Measurements from ENCODE around the gene ZC3H18. TPM values are rescaled to one million over a fixed set of nuclear protein-coding genes. Genes with fewer than 3 reads are reported as not detected.

The ZC3H18 gene
- total RNA-seq, 1 experiment from 2014 or later = 57.8 TPM

DNA sequence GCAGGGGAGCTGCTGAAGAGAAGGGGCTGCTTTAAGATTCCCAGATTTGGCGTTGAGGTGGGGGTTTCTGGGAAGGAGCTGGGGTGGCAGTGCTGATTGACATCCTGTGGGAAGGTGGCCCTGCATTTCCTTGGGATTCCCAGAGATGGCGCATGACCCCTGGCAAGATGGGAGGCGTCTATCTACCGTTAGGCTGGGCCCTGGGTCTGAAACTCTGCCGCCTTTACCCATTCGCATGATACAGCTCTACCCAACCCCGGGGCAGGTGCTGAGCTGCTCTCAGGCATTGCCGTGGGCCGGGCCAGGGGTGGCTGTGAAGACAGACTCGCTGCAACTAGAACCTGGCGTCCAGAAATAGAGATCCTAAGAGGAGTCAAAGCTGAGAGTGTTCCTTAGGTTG lies 102.6 kb downstream of the ZC3H18 start:
- BruUV-seq (replicated peaks) = no TSS peak
- Histone ChIP-seq H3K4me1 (ENCODE audit: control insufficient read depth in 1 of 2, insufficient read depth in 2 of 2, low read length in 2 of 2) (peaks cover 0 to 3% of the 10 kb centered on the region in 2 experiments; a peak in 1 of 4 replicates), H3K4me3 (replicated peaks in 1 of 2; ENCODE audit: low read depth in 1 of 2, low read length in 2 of 2) (no peak overlapping the region), H3K9me2 (ENCODE audit: insufficient read depth) (no peaks in the 10 kb centered on the region), H3K27ac (ENCODE audit: low read depth, low read length) (no peak overlapping the region), H2AFZ (ENCODE audit: low read depth, low read length, poor library complexity, severe bottlenecking) (no peak overlapping the region), H3K4me2 (ENCODE audit: low read length) (no peak overlapping the region; the same call in 1 of the 2 replicates), H3K27me3 (ENCODE audit: insufficient read depth, low read length) (no peaks in the 10 kb centered on the region), H4K20me1 (ENCODE audit: insufficient read depth) (no peaks in the 10 kb centered on the region), H3K9me3 (ENCODE audit: control insufficient read depth in 1 of 2, insufficient read depth in 1 of 2, low read depth in 1 of 2, low read length in 2 of 2) (no peaks in the 10 kb centered on the region), H3K9ac (ENCODE audit: low read length) (no peak overlapping the region), H3K36me3 (ENCODE audit: control insufficient read depth in 1 of 2, insufficient read depth in 2 of 2, low read length in 2 of 2) (no peaks in the 10 kb centered on the region), H3K79me2 (ENCODE audit: insufficient read depth, low read length) (no peaks in the 10 kb centered on the region)
- ChIA-PET CTCF (interaction anchor here (1.2 to 2.8 kb wide), 5 partner anchors 9 to 30 kb away, joined by 3 to 10 read pairs (median 6); partner anchors contain the start of gene MVD), POLR2A (no interaction called here), RAD21 (ENCODE audit: low non-redundant PET in 1 of 2, low total read pairs in 2 of 2, uncharacterized antibody in 2 of 2, unreplicated experiment in 2 of 2) (no interaction called here)
- TF ChIP-seq, protein P1, sequence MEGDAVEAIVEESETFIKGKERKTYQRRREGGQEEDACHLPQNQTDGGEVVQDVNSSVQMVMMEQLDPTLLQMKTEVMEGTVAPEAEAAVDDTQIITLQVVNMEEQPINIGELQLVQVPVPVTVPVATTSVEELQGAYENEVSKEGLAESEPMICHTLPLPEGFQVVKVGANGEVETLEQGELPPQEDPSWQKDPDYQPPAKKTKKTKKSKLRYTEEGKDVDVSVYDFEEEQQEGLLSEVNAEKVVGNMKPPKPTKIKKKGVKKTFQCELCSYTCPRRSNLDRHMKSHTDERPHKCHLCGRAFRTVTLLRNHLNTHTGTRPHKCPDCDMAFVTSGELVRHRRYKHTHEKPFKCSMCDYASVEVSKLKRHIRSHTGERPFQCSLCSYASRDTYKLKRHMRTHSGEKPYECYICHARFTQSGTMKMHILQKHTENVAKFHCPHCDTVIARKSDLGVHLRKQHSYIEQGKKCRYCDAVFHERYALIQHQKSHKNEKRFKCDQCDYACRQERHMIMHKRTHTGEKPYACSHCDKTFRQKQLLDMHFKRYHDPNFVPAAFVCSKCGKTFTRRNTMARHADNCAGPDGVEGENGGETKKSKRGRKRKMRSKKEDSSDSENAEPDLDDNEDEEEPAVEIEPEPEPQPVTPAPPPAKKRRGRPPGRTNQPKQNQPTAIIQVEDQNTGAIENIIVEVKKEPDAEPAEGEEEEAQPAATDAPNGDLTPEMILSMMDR (IDR thresholded peaks at IDR 0.05 in 2 of 3, conservative IDR thresholded peaks at IDR 0.05 in 1 of 3; ENCODE audit: borderline replicate concordance in 1 of 3, insufficient read depth in 1 of 3, low read depth in 2 of 3, low read length in 2 of 3) = peak in 2 of 3 experiments; percentile 84 to 90; a peak in 4 of 6 replicates
- TF ChIP-seq SIN3A (IDR thresholded peaks at IDR 0.05; ENCODE audit: low read depth) = no peak
- peak; percentile 93 for ATAC-seq
- intact Hi-C loops (cut with micrococcal nuclease) = no loop called here
- peak; percentile 39 for DNase-seq (ENCODE audit: low read depth, low spot score)

DNA sequence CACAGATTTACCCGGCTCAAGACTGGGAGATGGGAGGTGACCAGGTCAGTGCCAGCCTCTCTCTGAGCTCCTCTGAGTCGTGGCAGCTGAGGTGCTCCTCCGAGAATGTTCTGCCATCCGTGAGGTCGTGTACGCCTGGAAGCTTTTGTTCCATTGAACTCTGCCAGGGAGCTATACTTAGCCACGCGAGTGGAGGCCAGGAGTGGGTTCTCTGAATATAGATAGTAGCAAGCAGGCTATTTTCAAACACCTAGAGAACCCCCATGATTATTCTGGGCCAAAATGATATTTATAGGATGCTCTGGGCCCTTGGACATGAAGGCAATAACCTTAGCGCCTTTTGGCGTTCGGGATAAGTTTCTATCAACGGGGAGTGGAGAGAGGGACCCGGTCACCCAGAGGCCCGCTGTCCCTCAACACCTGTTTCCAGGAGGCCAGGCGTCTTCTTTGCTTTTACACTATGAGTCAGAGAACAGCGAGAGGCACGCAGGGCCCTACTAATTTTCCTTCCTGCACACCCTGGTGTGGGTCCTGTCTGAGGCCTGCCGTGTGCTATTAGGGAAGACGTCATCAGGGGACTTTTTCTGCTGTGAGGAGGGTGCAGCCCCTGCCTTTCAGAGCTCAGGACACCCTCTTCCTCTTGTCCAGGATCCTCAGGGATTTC lies 103.6 kb downstream of the ZC3H18 start:
- ATAC-seq (no peak), DNase-seq (ENCODE audit: low read depth, low spot score) (no peak)
- Histone ChIP-seq H3K4me1 (ENCODE audit: control insufficient read depth in 1 of 2, insufficient read depth in 2 of 2, low read length in 2 of 2) (peaks cover 0 to 4% of the 10 kb centered on the region in 2 experiments; a peak in 1 of 4 replicates), H3K79me2 (ENCODE audit: insufficient read depth, low read length) (no peaks in the 10 kb centered on the region), H3K9me3 (ENCODE audit: control insufficient read depth in 1 of 2, insufficient read depth in 1 of 2, low read depth in 1 of 2, low read length in 2 of 2) (no peaks in the 10 kb centered on the region), H3K9me2 (ENCODE audit: insufficient read depth) (no peaks in the 10 kb centered on the region), H4K20me1 (ENCODE audit: insufficient read depth) (no peaks in the 10 kb centered on the region), H2AFZ (ENCODE audit: low read depth, low read length, poor library complexity, severe bottlenecking) (no peak overlapping the region), H3K27ac (ENCODE audit: low read depth, low read length) (no peak overlapping the region), H3K27me3 (ENCODE audit: insufficient read depth, low read length) (no peaks in the 10 kb centered on the region), H3K4me3 (replicated peaks in 1 of 2; ENCODE audit: low read depth in 1 of 2, low read length in 2 of 2) (no peak overlapping the region), H3K36me3 (ENCODE audit: control insufficient read depth in 1 of 2, insufficient read depth in 2 of 2, low read length in 2 of 2) (no peaks in the 10 kb centered on the region), H3K4me2 (ENCODE audit: low read length) (no peak overlapping the region), H3K9ac (ENCODE audit: low read length) (no peak overlapping the region)
- TF ChIP-seq CEBPB (IDR thresholded peaks at IDR 0.05; ENCODE audit: low read depth) = no peak
- no peak for TF ChIP-seq ZFX (IDR thresholded peaks at IDR 0.05)
- no peak for TF ChIP-seq EZH2 (IDR thresholded peaks at IDR 0.05)
- TF ChIP-seq POLR2A (IDR thresholded peaks at IDR 0.05; ENCODE audit: borderline replicate concordance, extremely low read depth, insufficient read depth, insufficient read length) = no peak
- TF ChIP-seq SIN3A (IDR thresholded peaks at IDR 0.05; ENCODE audit: low read depth) = no peak
- no peak for TF ChIP-seq CBX3 (IDR thresholded peaks at IDR 0.05; ENCODE audit: low read depth)
- intact Hi-C loops (cut with micrococcal nuclease) = no loop called here
- POLR2A ChIA-PET = no interaction called here
- no TSS peak for BruUV-seq (replicated peaks)
- RAD21 ChIA-PET (ENCODE audit: low non-redundant PET in 1 of 2, low total read pairs in 2 of 2, uncharacterized antibody in 2 of 2, unreplicated experiment in 2 of 2) = no interaction called here
- CTCF ChIA-PET = interaction anchor here (2.8 kb wide), 1 partner anchor 11 kb away, joined by 10 read pairs; no protein-coding TSS in a partner anchor
